OCI-LY7 (cell line): ENCODE data around the gene SLC38A3.

Experiments
- CTCF ChIP-seq: fragments of 200-600 bp; sonication (generic); conservative IDR thresholded peaks from 2 replicates; pipeline ENCODE4 v1.5.1; 2014; ENCODE audit warnings: mild to moderate bottlenecking, antibody characterized with exemption, low read length, moderate library complexity, mixed read lengths
- EZH2phosphoT487 ChIP-seq: fragments of 200-600 bp; sonication (generic); IDR thresholded peaks from 2 replicates; pipeline ENCODE4 v1.6.1; 2018; ENCODE audit warnings: low read depth, borderline replicate concordance, mild to moderate bottlenecking, mixed run types, antibody characterized with exemption, low read length, moderate library complexity, mixed read lengths

GRCh38 chr3:50263478-50264382, 58.7 kb downstream of the SLC38A3 start:
- TF ChIP-seq CTCF (no peak), EZH2phosphoT487 (no peak)
